Retinal pigment epithelial cell (primary cell): ENCODE results near the gene TCF7.

Source experiments
- DNase-seq: peaks from one replicate; pipeline ENCODE4 v3.0.0-alpha.2; 2010; ENCODE audit warnings: low read depth
- H3K4me3 ChIP-seq: 2 replicates; pipeline ENCODE4 v1.5.1; 2011; ENCODE audit warnings: mild to moderate bottlenecking, low read length, control low read depth, moderate library complexity
- CTCF ChIP-seq: conservative IDR thresholded peaks from 2 replicates; pipeline ENCODE4 v1.5.1; 2011; ENCODE audit warnings: low read depth, low read length, control low read depth, inconsistent platforms

TCF7 gene

DNA sequence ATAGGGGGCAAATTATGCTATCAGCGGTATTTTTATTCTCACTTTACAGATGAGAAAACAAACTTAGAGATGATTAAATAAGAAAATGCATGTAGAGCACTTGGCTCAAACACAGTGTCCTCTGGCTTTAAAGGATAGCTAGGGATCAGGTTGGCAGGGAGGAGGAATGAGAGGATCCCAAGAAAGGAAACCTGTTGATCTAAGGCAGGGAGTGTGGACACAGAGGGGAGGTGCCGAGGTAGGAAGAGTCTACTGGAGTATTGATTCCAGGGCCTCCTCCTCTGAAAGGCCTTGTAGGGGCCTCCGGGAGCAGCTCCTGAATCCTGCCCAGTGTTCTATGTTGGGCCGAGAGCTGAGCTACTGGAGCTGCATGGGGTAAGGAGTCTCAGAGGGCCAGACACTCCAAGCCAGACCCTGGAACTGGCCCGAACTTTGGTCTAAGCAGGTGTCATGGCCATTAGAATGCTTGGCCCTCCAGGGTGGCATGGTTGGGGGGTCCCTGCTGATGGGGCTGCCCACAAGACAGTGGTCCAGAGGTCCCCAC lies 30.4 kb upstream of the TCF7 start:
- H3K4me3 ChIP-seq, result no peak overlapping the region
- no peak for DNase-seq
- TF ChIP-seq CTCF, result no peak

- TF ChIP-seq CTCF, result no peak
- no peak overlapping the region for H3K4me3 ChIP-seq
- no peak for DNase-seq
These were observed 29.9 kb upstream of the TCF7 start for GRCh38 chr5:134084570-134084969.

GRCh38 chr5:134085411-134085810 lies 29.1 kb upstream of the TCF7 start:
- no peak overlapping the region for H3K4me3 ChIP-seq
- no peak for DNase-seq
- no peak for TF ChIP-seq CTCF

DNA sequence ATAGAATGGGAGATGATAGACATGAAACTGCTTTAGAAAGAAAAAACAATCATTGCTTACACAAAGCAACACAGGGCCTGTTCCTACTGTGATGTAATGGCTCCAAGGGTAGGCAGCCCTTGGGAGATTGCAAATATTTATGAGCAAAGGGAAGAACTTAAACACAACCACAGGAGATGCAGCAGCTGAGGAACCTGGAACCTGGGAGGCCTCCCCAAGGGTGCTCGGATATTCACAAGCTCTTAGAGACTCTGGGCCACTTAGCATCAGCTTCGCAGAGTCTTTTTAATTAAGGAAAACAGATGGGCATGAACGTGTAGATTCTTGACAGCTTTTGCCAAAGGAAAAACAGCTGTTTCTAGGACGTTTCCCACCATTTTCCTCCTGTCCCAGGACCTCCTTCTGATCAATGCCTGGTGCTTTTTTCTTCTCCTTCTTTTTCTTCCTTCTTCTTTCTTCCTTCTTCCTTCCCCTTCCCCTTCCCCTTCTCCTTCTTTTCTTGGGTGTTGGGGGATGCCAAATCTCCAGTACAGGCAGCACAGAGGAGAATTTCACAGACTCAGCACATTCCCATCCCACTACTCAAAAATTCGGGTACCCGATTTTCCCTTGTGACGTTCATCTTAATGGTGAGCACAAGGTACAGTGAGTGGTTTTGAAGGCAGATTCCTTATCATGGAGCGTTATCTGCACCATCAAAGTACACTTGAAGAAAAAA lies 28.1 kb upstream of the TCF7 start:
- no peak for TF ChIP-seq CTCF
- DNase-seq, result no peak
- H3K4me3 ChIP-seq, result no peak overlapping the region

DNA sequence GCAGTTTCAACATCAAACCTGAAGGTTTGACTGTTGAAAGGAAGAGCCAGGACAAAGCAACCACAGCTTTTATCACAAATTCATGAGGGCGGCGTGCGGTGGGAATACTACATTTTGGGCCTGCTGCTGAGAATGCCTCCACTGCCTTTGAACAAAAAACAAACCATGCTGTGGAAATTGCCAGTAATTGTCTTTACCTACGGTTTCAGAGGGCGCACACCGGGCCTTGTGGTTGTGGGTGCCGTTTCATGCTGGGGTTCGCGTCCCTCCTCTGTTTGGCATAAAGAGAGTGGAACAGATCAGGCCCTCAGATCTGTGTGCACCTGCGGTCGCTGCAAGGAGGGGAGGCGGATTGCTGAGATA lies 27.6 kb upstream of the TCF7 start:
- H3K4me3 ChIP-seq, result no peak overlapping the region
- DNase-seq, result no peak

GRCh38 chr5:134088291-134088690 lies 26.2 kb upstream of the TCF7 start:
- TF ChIP-seq CTCF, result no peak
- no peak for DNase-seq
- no peak overlapping the region for H3K4me3 ChIP-seq

More for the DNA sequence above, 27.6 kb upstream of the TCF7 start:
- no peak for TF ChIP-seq CTCF

GRCh38 chr5:134088994-134089560 lies 25.4 kb upstream of the TCF7 start:
- no peak for TF ChIP-seq CTCF
- no peak for DNase-seq
- no peak overlapping the region for H3K4me3 ChIP-seq
